Adrenal gland (tissue), 5 donors: ENCODE measurements around the gene TMIGD3.

Source experiments
- POLR2A ChIP-seq, 2 donors: fragments of 450-650 bp; IDR thresholded peaks; one replicate each; pipeline ENCODE4 v1.6.1; 2017; ENCODE audit warnings: antibody characterized with exemption in 2 of 2, mild to moderate bottlenecking in 2 of 2, moderate library complexity in 1 of 2
- TF ChIP-seq, protein P1 (sequence below), 6 experiments: fragments of 450-650 bp in 4 of 6; fragments of 200-600 bp in 2 of 6; sonication (generic) in 1 of 6; IDR thresholded peaks; 1 replicate in 5 of 6; 2 replicates in 1 of 6; pipeline versions ENCODE4 v1.5.1 to v1.8.0; 2016 to 2021; ENCODE audit warnings: antibody characterized with exemption in 6 of 6, mild to moderate bottlenecking in 2 of 6, moderate library complexity in 1 of 6
- donor health status: DM: no; HTN: no; CAD: no.

DNA sequence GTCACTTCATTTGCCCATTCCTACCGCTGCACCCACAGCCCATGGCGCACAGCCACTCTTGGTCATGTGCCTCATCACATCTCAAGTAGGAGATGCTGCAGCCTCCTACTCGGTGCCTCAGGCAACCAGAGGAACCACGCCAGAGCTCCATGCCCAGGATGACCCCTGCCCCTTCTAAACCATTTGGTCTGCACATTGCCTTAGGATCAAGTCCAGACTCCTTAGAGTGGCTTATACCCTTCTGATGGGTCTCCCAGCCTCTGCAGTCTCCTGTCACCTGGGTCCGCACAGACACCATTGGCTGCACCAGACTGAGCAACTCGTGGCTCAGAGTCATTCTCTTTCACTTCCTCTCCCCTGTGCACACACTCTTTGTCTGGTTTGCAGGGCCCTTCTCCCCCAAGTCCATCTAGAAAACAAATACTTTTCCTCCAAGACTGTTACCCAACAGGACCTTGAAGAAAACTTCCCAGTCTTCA lies 2.2 kb upstream of the TMIGD3 start:
- TF ChIP-seq POLR2A (IDR thresholded peaks at IDR 0.05) = no peak
- TF ChIP-seq, protein P1, sequence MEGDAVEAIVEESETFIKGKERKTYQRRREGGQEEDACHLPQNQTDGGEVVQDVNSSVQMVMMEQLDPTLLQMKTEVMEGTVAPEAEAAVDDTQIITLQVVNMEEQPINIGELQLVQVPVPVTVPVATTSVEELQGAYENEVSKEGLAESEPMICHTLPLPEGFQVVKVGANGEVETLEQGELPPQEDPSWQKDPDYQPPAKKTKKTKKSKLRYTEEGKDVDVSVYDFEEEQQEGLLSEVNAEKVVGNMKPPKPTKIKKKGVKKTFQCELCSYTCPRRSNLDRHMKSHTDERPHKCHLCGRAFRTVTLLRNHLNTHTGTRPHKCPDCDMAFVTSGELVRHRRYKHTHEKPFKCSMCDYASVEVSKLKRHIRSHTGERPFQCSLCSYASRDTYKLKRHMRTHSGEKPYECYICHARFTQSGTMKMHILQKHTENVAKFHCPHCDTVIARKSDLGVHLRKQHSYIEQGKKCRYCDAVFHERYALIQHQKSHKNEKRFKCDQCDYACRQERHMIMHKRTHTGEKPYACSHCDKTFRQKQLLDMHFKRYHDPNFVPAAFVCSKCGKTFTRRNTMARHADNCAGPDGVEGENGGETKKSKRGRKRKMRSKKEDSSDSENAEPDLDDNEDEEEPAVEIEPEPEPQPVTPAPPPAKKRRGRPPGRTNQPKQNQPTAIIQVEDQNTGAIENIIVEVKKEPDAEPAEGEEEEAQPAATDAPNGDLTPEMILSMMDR (IDR thresholded peaks at IDR 0.05) = no peak
